ENCODE data around the gene JARID2.
"Not testable (repeated sequence)": the region's sequence is repeated elsewhere in the genome, so short reads cannot be mapped to it uniquely, and the experiment has no call there.

GRCh38 chr6:15289456-15289855 is 43.6 kb downstream of the JARID2 start:
- TF ChIP-seq POLR2A (IDR thresholded peaks at IDR 0.05) = not testable (repeated sequence)
- TF ChIP-seq, protein P1, sequence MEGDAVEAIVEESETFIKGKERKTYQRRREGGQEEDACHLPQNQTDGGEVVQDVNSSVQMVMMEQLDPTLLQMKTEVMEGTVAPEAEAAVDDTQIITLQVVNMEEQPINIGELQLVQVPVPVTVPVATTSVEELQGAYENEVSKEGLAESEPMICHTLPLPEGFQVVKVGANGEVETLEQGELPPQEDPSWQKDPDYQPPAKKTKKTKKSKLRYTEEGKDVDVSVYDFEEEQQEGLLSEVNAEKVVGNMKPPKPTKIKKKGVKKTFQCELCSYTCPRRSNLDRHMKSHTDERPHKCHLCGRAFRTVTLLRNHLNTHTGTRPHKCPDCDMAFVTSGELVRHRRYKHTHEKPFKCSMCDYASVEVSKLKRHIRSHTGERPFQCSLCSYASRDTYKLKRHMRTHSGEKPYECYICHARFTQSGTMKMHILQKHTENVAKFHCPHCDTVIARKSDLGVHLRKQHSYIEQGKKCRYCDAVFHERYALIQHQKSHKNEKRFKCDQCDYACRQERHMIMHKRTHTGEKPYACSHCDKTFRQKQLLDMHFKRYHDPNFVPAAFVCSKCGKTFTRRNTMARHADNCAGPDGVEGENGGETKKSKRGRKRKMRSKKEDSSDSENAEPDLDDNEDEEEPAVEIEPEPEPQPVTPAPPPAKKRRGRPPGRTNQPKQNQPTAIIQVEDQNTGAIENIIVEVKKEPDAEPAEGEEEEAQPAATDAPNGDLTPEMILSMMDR (IDR thresholded peaks at IDR 0.05) = not testable (repeated sequence)

Measured in testis (tissue), 2 donors.